ENCODE data around the gene ERBIN. TPM values are rescaled to one million over a fixed set of nuclear protein-coding genes. Genes with fewer than 3 reads are reported as not detected.
"Not testable (repeated sequence)": the region's sequence is repeated elsewhere in the genome, so short reads cannot be mapped to it uniquely, and the experiment has no call there.

Gene ERBIN
- 84.0 TPM for total RNA-seq

GRCh38 chr5:65926276-65926783, at the start of gene ERBIN:
Gene ERBIN, plus strand, starts transcription at chr5:65926575. Its CDS starts 66,144 bp downstream, at chr5:65992719.
- DNase-seq (ENCODE audit: low spot score) = peak; percentile 84

- DNase-seq (ENCODE audit: low spot score) = no peak
These were observed 49.4 kb upstream of the ERBIN start for GRCh38 chr5:65876970-65877369.

- not testable (repeated sequence) for DNase-seq (ENCODE audit: low spot score)
These were observed 46.6 kb upstream of the ERBIN start for GRCh38 chr5:65879668-65880256.

- DNase-seq (ENCODE audit: low spot score) = no peak
These were observed 45.8 kb upstream of the ERBIN start for GRCh38 chr5:65880496-65881072.

- no peak for DNase-seq (ENCODE audit: low spot score)
These were observed 44.1 kb upstream of the ERBIN start for GRCh38 chr5:65882278-65882677.

- DNase-seq (ENCODE audit: low spot score) = no peak
These were observed 42.9 kb upstream of the ERBIN start for GRCh38 chr5:65883461-65883860.

- DNase-seq (ENCODE audit: low spot score) = no peak
These were observed 40.0 kb upstream of the ERBIN start for GRCh38 chr5:65886387-65886786.

- not testable (repeated sequence) for DNase-seq (ENCODE audit: low spot score)
These were observed 34.4 kb upstream of the ERBIN start for GRCh38 chr5:65892024-65892423.

GRCh38 chr5:65892801-65893200, 33.6 kb upstream of the ERBIN start:
- no peak for DNase-seq (ENCODE audit: low spot score)

- DNase-seq (ENCODE audit: low spot score) = no peak
These were observed 32.5 kb upstream of the ERBIN start for GRCh38 chr5:65893749-65894430.

- DNase-seq (ENCODE audit: low spot score) = no peak
These were observed 30.5 kb upstream of the ERBIN start for GRCh38 chr5:65895891-65896290.

- DNase-seq (ENCODE audit: low spot score) = no peak
These were observed 25.6 kb upstream of the ERBIN start for GRCh38 chr5:65900746-65901145.

GRCh38 chr5:65902104-65902503, 24.3 kb upstream of the ERBIN start:
- DNase-seq (ENCODE audit: low spot score) = no peak

- no peak for DNase-seq (ENCODE audit: low spot score)
These were observed 22.8 kb upstream of the ERBIN start for GRCh38 chr5:65903581-65903980.

- no peak for DNase-seq (ENCODE audit: low spot score)
These were observed 20.1 kb upstream of the ERBIN start for GRCh38 chr5:65906256-65906655.

GRCh38 chr5:65907135-65907534, 19.2 kb upstream of the ERBIN start:
- no peak for DNase-seq (ENCODE audit: low spot score)

- DNase-seq (ENCODE audit: low spot score) = no peak
These were observed 15.7 kb upstream of the ERBIN start for GRCh38 chr5:65910711-65911110.

- DNase-seq (ENCODE audit: low spot score) = no peak
These were observed 14.1 kb upstream of the ERBIN start for GRCh38 chr5:65912311-65912710.

GRCh38 chr5:65913519-65913918, 12.9 kb upstream of the ERBIN start:
- DNase-seq (ENCODE audit: low spot score) = no peak

- peak; percentile 15 for DNase-seq (ENCODE audit: low spot score)
These were observed 11.7 kb upstream of the ERBIN start for GRCh38 chr5:65914641-65915196.

GRCh38 chr5:65915661-65916060, 10.7 kb upstream of the ERBIN start:
- not testable (repeated sequence) for DNase-seq (ENCODE audit: low spot score)

GRCh38 chr5:65916066-65916465, 10.3 kb upstream of the ERBIN start:
- no peak for DNase-seq (ENCODE audit: low spot score)

- DNase-seq (ENCODE audit: low spot score) = no peak
These were observed 9.7 kb upstream of the ERBIN start for GRCh38 chr5:65916636-65917035.

All from mucosa of gallbladder (tissue), 1 donor.